GM19328 (cell line): Measurements from ENCODE around the gene CYP19A1.

Source experiments
- ATAC-seq: cut with Tn5 transposase; IDR thresholded peaks from one replicate; pipeline ENCODE4 v1.9.1; 2021; ENCODE audit warnings: mild to moderate bottlenecking, moderate library complexity; ENCODE audit not compliant: unreplicated experiment

Gene CYP19A1

GRCh38 chr15:51328926-51329325 is 9.5 kb downstream of the CYP19A1 start:
- ATAC-seq = no peak

DNA sequence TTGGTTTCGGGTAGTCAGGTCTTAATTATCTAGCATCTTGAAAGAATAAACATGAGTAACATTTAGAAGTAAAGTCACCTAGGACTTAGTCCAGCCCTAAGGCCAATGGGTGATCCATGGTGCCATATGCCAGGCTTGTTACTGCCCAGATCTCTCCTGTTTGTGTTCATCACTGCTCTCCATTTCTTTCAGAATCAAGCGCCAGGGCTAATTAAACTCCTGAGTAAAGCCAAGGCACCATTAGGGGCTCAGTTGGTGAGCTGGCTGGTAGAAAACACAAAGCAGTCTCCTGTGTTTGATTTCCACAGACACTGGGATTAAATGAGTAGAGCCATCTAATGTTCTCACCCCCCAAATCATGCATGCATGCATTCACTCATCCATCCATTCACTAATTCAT is 11.3 kb downstream of the CYP19A1 start:
- no peak for ATAC-seq

- no peak for ATAC-seq
Measured at GRCh38 chr15:51325167-51325566, 13.2 kb downstream of the CYP19A1 start.

DNA sequence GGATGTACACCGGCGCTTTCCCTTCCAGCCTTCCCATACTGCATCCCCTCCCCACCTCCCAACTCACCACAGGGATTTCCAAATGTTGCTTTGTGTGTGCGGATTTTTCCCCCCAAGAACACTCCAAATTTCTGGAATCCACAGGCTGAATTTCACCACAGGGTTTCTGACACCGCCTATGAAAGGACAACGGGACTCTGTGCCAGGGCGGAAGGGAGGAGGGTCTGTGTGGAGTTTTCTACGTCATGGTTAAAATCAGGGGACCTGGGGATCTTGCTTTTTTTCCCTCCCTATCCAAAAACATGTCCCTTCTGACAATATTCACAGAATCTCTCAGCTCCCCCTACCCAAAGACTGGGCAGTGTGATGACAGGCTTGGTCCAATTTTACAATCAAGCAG is 14.6 kb downstream of the CYP19A1 start:
- no peak for ATAC-seq

DNA sequence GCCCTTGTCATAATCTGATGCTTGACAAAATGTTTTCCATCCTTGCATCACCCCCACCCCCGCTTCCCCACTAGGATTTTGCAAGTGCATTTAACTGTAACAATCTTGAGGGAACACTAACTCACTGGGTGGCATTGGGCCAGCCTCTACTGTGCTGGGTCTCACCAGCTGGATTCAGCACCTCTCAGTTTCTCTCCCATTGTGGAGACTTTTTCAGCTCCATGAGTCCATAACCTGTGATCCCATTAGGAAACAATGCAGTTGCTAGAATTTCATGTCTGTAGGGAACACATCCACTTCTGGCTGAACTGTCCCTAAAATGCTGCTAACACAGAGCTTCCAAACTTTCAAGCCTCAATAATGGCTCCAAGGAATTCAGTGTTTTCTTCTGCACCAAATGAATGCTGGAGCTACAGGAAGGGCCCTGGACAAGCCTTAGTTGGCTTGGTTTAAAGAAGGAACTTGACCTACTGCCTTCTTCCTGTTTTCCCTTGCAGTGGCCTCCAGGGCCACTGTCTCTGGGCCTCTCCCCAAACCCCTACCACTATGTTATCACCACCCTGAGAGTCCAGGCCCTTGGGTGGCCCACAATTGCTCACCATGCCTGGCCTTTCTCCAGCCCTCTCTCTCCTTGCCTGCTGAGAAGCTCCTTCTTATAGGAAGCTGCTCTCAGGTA is 15.6 kb downstream of the CYP19A1 start:
- no peak for ATAC-seq

GRCh38 chr15:51321316-51321715 is 17.1 kb downstream of the CYP19A1 start:
- ATAC-seq = no peak

DNA sequence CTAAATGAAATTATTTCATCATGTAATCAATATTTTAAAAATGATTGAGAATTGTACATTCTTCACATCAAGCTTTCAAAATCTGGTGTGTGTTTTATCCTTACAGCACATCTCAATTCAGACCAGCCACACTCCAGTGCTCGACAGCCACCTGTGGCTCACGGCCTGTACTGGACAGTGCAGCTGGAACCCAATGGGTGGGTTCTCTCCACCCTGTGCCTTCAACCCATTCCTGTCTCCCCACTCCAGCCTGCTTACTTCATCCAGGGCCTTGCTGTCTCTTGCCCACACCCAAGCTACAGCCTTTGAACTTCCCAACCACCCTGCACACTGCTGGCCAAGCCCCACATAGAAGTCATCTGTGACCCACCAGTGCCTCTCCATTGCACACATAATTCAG is 17.6 kb downstream of the CYP19A1 start:
- ATAC-seq = no peak

GRCh38 chr15:51319539-51319938 is 18.9 kb downstream of the CYP19A1 start:
- ATAC-seq = no peak

- no peak for ATAC-seq
Measured at GRCh38 chr15:51318382-51319150, 19.8 kb downstream of the CYP19A1 start.

- ATAC-seq = no peak
Measured at GRCh38 chr15:51316636-51317035, 21.8 kb downstream of the CYP19A1 start.

DNA sequence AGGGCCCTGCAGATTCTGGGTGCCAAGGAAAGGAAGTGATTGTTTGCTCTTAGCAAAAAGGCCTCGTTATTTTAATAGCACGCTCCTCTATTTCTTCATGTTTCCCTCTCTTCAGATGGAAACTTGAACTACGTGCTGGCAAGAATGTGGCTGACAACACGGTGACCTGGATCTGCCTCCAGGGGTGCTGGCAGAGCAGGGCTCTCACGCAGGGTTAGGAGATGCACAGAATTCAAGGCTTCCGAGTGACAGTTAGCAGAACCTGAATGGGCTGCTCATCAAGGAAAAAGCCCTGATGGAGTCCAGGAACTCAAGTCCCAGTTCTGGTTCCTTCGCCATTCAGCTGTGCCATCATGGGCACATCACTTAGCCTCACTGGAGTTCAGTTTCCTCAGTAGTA is 22.7 kb downstream of the CYP19A1 start:
- ATAC-seq = no peak

GRCh38 chr15:51314391-51315337 is 23.7 kb downstream of the CYP19A1 start:
- ATAC-seq = no peak

DNA sequence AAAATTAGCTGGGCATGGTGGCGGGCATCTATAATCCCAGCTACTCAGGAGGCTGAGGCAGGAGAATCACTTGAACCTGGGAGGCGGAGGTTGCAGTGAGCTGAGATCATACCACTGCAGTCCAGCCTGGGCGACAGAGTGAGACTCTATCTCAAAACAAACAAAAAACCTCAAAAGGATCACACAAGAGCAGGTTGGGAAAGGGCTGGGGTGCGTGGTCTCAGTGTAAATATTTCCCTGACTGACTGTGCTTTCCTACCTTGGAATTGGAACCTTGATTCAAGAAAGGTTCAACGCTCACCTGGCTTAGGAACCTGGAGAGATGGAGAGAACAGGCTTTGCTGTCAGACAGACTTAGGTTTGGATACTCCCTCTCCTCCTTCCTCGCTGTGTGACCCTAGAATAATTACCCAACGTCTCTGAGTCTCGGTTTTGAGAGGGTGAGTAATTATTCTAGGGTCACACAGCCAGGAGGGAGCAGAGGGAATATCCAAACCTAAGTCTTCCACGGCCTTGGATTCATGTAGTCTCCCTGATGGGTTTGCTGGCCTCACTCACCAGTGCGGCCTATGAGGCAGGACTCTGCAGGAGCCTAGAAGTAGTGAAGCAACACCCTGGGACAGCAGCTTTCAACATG is 24.6 kb downstream of the CYP19A1 start:
- no peak for ATAC-seq

DNA sequence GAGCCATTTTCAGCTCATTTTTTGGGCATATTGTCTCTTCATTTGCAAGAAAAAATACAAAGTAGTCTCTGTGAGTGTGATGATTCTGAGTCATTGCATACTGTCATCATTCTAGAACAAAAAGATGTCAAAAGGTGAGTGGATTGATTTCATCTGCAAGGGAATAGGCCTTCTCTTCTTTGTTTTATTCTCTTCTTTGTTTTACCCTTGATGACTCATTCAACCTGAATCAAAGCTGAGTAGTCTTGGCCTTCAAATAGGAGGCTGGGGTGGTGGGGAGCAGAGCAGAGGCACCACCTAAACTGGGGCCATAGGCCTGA is 25.4 kb downstream of the CYP19A1 start:
- no peak for ATAC-seq

DNA sequence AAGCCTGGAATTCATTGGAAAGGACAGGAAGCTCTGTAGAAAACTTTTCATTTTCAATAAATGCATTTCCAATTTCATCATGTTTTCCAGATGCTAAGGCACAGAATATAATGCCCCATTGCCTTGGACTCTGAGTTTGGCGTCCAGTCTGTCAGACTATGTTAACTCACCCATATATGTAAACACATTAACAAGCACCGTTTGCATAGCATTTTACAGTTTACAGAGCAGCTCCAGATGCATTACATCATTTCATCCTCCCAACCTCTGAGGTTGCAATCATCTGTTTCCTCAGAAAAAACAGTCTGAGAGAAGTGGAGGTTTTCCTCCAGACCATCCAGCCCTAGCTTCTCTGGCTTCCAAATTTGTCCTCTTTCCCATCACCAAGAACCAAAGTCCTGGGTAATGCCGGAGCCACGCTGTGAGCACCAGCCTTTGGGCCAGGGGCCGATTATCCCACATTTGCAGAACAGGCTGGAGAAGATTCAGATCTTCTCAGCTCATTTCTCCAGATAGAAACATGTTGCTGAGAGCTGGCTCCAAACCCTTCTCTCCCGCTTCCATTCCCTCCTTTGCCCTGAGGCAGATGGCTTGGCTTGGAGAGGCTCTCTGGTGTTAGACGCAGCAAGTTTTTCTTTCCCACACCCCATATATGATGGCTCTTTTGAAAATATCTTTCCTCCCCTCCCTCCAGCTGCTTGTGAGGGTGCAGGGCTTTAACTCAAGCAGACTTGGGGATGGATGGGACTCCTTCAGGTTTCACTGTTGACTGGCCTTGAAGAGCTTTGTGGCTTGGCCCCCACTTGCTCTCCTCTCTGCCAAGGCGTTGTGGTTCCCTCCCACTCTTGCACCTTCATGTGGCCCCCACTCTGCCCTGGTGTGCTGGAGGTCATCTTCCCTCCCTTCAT is 26.0 kb downstream of the CYP19A1 start:
- ATAC-seq = no peak

DNA sequence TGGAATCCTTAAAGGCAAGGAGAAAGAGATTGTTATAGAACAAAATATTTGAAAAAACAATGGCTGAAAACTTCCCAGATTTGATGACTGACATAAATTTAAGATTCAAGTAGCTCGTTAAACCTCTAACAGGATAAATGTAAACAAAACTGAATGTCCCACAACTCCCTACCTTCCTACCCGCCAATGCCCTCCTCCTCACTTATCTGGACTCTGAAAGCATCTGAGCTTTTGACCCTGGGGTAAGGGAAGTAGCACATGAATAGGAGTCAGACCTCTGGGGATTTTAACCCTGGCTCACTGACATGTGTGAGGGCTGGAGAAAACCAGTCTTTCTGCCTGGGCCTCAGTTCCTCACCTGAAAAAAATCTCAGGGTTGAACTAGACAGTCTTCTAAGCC is 26.9 kb downstream of the CYP19A1 start:
- no peak for ATAC-seq

DNA sequence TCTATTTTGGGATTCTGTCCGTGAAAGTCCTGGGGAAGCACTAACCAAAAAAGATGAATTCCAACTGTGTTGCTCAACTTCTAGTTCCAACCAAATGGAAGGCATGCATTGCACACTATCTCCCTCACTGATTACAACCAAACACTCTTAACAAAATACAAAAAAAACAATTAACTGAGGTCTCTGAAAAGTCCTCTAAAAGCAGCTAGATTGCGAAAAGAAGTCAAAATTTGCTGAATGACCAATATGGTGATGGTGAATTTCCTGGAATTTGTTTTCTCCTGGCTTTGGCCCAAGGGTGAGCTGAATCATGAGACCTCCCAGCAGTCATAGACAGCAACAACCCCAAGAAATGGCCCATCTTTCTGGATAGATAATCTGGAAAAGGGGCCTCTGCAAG is 28.3 kb downstream of the CYP19A1 start:
- no peak for ATAC-seq

DNA sequence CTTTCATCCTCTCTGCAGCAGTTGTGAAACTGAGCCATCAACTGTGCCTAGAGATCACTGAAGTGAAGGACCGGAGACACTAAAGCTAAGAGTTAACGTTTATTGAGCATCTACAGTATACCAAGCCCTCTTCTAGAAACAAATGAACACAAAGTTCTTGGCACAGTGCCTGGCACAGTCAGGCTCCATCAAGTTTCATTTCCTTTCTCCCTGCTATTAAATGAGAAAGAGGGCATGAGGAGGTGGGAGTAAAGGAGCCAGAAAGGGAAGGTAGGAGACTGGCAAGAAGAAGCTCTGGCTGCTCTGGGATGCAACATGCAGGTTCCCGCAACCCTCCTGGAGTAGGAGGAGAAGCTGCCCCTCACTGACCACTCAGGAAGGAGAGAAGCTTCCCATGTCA is 30.6 kb downstream of the CYP19A1 start:
- no peak for ATAC-seq

GRCh38 chr15:51307325-51307724 is 31.1 kb downstream of the CYP19A1 start:
- no peak for ATAC-seq

GRCh38 chr15:51303462-51303980 is 34.9 kb downstream of the CYP19A1 start:
- ATAC-seq = no peak
